GM12874 (cell line): ENCODE measurements around the gene OTUB1.

Experiments used
- CTCF ChIP-seq: IDR thresholded peaks from 2 replicates; pipeline ENCODE4 v1.5.1; 2011; ENCODE audit warnings: low read depth, mild to moderate bottlenecking, control low read depth, low read length, moderate library complexity; ENCODE audit not compliant: insufficient read depth

Gene OTUB1

DNA sequence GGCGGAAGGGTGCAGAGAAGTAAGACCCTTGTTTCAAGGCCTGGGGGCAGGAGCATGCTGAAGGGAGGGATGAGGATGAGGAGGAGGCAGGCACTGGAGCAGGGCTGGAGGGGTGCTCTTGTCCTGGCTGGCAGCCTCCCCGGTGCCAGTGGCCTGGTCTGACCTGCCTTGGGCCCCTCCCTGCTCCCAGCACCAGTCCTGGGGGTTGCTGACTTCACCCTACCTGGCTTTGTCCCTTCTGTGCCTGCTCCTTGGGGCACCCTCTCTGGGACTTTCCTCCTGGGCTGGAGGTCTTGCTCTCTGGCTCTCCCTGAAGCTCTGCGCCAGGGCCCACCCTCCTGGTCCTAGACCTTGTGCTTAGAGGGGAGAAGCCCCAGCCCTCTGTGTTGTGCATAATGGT lies 44.8 kb downstream of the OTUB1 start:
- no peak for TF ChIP-seq CTCF

- no peak for TF ChIP-seq CTCF
Measured at GRCh38 chr11:64032050-64032449, 45.8 kb downstream of the OTUB1 start.

DNA sequence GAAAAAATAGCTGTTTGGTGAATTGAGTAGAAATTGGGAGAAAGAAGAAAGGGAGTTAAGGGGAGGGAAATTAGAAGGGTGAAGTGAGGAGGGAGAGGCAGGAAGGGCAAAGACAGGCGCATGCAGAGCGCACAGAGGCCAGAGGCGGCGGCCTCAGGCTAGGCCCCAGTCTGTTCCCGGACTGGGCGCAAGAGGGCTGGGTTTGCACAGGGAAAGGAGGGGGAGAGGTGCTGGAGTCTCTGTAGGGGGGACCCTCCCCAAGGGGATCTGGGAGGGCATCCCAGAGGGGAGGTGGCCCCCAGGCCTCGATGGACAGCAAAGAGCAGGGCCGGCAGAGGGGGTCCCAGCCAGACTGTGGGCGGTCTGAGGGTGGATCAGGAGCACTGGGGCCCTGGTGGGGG lies 48.2 kb downstream of the OTUB1 start:
- no peak for TF ChIP-seq CTCF

DNA sequence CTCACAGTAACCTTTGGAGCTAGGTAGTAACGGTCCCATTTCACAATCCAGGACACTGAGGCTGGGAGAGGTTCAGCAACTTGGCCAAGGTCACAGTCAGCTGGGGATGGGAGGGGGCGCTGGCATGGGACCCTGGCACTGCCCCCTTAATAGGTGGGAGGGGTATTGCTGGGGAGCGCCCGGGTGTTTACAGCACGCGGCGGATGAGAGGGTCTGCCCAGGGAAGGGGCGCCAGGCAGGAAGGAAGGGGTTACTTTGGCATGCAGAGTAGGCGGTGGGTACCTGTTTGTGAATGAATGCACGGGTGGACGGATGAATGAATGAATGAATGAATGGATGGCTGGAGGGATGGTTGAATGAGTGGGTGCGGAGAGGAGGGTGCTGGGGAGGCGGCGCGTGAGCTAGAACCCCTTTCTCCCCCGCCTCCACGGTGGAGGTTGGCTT lies 48.9 kb downstream of the OTUB1 start:
- no peak for TF ChIP-seq CTCF

DNA sequence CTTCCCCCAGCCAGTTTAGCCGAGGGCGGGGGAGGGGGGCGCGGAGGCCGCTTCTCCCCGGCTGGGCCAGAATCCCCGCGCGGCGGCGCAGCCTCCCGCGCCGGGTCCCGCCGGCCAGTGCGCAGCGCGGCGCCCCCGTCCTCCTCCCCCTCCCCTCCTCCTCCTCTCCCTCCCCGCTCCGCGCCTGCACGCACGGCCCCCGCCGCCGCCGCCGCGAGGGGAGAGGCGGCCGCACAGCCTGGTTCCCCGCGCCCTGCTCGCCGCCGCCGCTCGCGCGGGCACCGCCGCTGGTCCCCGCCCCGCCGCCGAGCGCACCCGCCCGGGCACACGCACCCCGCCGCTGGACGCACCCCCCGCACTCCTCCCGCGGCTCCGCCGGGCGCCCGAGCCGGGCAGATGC lies 49.3 kb downstream of the OTUB1 start, which contains the start of gene FLRT1:
Gene FLRT1, plus strand, starts transcription at position 356 of the 400 bp plus-strand sequence. CDS start 80,337 bp downstream, outside the sequence.
- no peak for TF ChIP-seq CTCF

DNA sequence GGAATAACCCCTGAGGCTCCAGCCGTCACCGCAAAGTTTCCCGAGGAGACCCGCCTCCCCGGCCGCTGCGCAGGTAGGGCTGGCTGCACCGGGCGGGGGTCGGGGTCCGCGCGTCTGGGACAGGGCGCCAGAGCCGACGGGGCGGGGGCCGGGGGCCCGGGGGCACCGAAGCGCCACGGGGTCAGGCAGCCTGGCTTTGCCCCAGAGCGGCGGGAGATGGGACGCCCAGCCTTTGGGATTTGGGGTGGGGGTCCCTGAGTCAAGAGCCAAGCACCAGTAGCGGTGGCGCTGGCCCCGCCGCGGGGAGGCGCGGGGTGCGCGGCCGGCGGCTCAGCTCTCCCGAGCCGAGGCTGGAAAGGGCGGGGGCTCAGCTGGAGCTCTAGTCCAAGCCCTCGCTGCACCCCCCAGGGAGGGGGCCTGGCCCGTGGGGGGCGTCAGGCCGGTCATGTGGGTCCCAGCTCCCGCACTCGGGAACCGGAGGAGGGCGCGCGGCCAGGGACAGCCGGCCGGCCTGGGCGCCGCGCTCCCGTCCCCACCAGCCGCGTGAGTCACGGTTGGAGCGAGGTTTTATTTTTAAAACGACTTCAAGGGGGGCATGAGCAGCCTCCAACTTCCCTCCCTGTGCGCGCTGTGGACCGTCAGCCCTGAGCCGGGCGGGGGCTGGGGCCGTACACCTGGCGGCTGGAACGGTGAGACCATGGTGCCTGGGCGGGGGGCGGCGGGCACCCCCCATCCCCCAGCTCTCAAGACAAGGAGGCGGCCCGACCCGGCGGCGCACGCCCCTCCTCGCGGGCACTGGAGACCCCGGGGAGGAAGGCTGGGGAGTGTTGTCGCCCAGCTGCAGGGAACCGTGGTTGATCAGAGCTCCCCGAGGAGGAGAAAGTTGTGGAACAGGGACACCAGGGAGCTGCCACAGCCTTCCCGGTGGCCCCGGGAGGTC lies 50.1 kb downstream of the OTUB1 start:
- TF ChIP-seq CTCF, result no peak

DNA sequence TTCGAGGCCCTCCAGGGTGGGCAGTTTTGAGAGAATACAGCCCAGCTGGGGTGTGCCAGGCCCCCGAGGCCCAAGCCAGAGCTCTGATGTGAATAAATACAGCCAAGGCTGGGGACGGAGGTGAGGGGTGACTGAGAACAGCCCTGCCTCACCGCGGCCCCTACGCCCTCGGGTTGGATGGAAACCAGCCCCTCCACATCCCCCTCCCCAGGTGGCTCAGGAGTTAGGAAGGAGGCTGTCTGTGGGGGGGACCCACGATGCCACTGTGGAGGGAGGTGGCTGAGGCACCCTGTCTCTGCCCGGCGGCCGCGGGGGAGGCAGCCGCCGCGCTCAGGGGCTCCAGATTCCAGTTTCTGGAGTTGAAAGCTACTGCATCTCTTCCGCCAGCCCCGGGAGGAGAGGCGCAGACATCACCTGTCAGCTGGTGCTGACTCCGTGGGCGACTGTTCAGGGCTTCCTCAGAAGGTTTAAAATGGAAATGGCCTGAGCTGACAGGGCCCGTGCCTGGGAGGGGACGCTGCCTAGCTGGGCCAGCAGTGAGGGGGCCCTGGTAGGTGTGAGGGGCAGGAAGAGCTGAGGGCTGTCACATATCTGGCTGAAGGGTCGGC lies 50.9 kb downstream of the OTUB1 start:
- TF ChIP-seq CTCF, result no peak
